AG04449 (cell line): ENCODE data around the gene EFHD1.

Experiments used
- CTCF ChIA-PET: fragments of 350-600 bp; formaldehyde crosslinking; extraction: SDS; loops from one replicate; lab custom pipeline; 2021; ENCODE audit warnings: antibody characterized with exemption; lab: Yijun Ruan, JAX
- POLR2A ChIA-PET: fragments of 400-600, 350-600 bp; formaldehyde crosslinking; extraction: SDS; loops from one replicate; lab custom pipeline; 2020; ENCODE audit warnings: antibody characterized with exemption, inconsistent platforms; lab: Yijun Ruan, JAX
- DNase-seq: peaks from one replicate; pipeline ENCODE4 v3.0.0-alpha.2; 2010; ENCODE audit warnings: low read depth, low spot score
- H3K4me3 ChIP-seq: 2 replicates; pipeline ENCODE4 v1.5.1; 2011; ENCODE audit warnings: low read depth, mild to moderate bottlenecking, control low read depth, low read length
- TF ChIP-seq, protein P1 (sequence below): IDR thresholded peaks from one replicate; pipeline ENCODE4 v1.5.1; 2011; ENCODE audit warnings: mild to moderate bottlenecking, moderate library complexity, low read length, control low read depth, inconsistent platforms; ENCODE audit not compliant: insufficient read depth; ENCODE audit errors: missing control alignments

EFHD1 gene

GRCh38 chr2:232662486-232663260 is 29.3 kb downstream of the EFHD1 start:
- ChIA-PET CTCF (interaction anchor here (1.3 to 2.0 kb wide), 2 partner anchors 57 to 59 kb away, joined by 3 to 4 read pairs; no protein-coding TSS in a partner anchor), POLR2A (no interaction called here)
- H3K4me3 ChIP-seq, result no peak overlapping the region
- TF ChIP-seq, protein P1, sequence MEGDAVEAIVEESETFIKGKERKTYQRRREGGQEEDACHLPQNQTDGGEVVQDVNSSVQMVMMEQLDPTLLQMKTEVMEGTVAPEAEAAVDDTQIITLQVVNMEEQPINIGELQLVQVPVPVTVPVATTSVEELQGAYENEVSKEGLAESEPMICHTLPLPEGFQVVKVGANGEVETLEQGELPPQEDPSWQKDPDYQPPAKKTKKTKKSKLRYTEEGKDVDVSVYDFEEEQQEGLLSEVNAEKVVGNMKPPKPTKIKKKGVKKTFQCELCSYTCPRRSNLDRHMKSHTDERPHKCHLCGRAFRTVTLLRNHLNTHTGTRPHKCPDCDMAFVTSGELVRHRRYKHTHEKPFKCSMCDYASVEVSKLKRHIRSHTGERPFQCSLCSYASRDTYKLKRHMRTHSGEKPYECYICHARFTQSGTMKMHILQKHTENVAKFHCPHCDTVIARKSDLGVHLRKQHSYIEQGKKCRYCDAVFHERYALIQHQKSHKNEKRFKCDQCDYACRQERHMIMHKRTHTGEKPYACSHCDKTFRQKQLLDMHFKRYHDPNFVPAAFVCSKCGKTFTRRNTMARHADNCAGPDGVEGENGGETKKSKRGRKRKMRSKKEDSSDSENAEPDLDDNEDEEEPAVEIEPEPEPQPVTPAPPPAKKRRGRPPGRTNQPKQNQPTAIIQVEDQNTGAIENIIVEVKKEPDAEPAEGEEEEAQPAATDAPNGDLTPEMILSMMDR, result no peak
- no peak for DNase-seq

DNA sequence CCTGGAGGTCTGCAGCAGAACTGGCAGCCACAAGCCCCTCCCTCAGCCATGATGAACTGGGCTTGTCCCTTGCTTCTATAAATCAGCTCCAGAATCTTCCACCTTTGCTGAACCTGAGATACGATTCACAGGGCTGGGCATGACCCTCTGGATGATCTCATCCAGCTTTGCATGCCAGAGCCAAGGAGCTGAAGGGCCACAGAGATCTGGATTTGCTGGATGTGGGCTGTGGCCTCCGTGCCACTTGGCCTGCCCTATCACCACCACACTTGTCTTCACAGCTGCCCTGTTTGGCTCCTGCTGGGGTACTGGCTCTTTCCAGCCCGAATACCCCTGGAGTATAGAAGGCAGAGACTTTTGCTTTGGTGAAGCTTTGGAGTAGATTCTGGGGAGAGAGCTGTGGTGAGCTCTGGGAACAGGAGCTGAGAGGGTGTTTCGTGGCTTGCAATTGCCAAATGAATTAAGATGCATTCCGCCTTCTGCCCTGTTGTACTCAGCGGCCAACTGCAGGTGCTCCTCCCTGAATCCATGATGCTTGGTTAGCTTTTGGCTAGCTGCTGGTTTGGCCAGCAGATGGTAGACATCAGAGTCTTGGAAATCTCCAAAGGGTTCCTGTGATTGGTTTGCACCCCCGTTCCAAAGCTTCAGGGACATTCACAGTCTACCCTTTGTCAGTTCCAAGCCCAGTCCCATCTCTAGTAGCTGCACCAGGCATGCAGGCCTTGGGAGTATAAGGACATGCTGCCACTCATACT is 32.8 kb downstream of the EFHD1 start:
- POLR2A ChIA-PET, result no interaction called here
- no peak for DNase-seq
- CTCF ChIA-PET, result interaction anchor here (1.0 kb wide), 1 partner anchor 54 kb away, joined by 3 read pairs; no protein-coding TSS in a partner anchor
- TF ChIP-seq, protein P1, result no peak
- H3K4me3 ChIP-seq, result no peak overlapping the region

- CTCF ChIA-PET, result interaction anchor here (0.6 to 3.5 kb wide), 7 partner anchors 12 to 129 kb away, joined by 3 to 19 read pairs (median 4); partner anchors contain the start of gene EFHD1
- TF ChIP-seq, protein P1, result no peak
- no peak overlapping the region for H3K4me3 ChIP-seq
- POLR2A ChIA-PET, result no interaction called here
- no peak for DNase-seq
Observed at GRCh38 chr2:232667989-232668583, 34.7 kb downstream of the EFHD1 start.

DNA sequence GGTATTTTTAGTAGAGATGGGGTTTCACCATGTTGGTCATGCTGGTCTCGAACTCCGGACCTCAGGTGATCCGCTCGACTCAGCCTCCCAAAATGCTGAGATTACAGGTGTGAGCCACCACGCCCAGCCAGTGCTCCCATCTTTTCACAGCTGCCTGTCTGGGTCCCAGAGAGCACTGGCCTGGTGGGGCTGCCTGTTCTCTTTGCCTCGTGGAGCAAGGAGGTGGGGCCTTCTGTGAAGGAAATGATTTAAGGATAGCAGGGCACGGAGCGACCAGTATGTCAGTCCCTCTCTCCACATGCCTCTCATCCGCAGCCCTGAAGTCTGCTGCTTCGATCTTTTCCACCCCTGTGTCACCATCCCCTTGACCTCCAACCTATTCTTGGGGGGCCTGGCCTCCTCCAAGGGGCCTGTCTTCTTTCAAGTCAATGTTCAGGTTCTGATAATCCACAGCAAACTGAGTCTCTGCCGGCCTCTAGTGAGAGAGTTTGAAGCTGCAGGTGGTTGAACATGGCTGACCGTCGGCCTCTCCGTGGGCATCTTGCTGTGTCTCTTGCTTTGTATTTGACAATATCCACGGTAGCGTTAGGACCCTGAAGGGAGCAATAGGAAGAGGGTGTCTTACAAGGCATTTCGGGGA is 35.5 kb downstream of the EFHD1 start:
- CTCF ChIA-PET, result interaction anchor here (1.5 to 3.5 kb wide), 6 partner anchors 8 to 65 kb away, joined by 3 to 19 read pairs (median 6); partner anchors contain the start of gene EFHD1
- no peak for DNase-seq
- TF ChIP-seq, protein P1, result peak; percentile 72
- no peak overlapping the region for H3K4me3 ChIP-seq
- POLR2A ChIA-PET, result interaction anchor here (0.6 kb wide), 1 partner anchor 15 kb away, joined by 4 read pairs; no protein-coding TSS in a partner anchor

DNA sequence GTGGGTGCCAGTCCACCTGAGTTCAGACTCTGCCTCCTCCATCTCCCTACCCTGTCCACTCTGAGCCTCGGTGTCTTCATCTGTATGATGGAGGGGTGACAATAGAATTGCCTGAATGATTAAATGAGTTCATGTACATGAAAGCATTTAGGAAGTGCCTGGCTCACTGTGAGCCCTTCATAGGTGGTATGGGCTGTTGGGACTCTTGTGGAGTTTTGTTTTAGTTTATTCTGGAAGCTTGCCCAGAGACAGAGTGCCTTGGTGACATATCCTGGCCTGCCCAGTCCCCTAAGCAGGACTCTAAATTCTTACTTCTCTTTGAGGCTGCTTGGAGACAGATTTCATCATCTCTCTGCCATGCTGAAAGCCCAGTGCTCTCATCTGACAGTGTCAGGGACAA is 39.2 kb downstream of the EFHD1 start:
- DNase-seq, result no peak
- CTCF ChIA-PET, result no interaction called here
- TF ChIP-seq, protein P1, result no peak
- POLR2A ChIA-PET, result no interaction called here
- no peak overlapping the region for H3K4me3 ChIP-seq
